GM12874 (cell line): ENCODE data around the gene ECI1.

Source experiments
- TF ChIP-seq, protein P1 (sequence below): IDR thresholded peaks from 2 replicates; pipeline ENCODE4 v1.5.1; 2011; ENCODE audit warnings: low read depth, mild to moderate bottlenecking, control low read depth, low read length, moderate library complexity; ENCODE audit not compliant: insufficient read depth

The ECI1 gene

GRCh38 chr16:2226918-2227317, 24.5 kb downstream of the ECI1 start:
- TF ChIP-seq, protein P1, sequence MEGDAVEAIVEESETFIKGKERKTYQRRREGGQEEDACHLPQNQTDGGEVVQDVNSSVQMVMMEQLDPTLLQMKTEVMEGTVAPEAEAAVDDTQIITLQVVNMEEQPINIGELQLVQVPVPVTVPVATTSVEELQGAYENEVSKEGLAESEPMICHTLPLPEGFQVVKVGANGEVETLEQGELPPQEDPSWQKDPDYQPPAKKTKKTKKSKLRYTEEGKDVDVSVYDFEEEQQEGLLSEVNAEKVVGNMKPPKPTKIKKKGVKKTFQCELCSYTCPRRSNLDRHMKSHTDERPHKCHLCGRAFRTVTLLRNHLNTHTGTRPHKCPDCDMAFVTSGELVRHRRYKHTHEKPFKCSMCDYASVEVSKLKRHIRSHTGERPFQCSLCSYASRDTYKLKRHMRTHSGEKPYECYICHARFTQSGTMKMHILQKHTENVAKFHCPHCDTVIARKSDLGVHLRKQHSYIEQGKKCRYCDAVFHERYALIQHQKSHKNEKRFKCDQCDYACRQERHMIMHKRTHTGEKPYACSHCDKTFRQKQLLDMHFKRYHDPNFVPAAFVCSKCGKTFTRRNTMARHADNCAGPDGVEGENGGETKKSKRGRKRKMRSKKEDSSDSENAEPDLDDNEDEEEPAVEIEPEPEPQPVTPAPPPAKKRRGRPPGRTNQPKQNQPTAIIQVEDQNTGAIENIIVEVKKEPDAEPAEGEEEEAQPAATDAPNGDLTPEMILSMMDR = no peak

GRCh38 chr16:2226245-2226793, 25.1 kb downstream of the ECI1 start:
- TF ChIP-seq, protein P1 = no peak

GRCh38 chr16:2223942-2224486, 27.4 kb downstream of the ECI1 start:
- TF ChIP-seq, protein P1 = no peak

DNA sequence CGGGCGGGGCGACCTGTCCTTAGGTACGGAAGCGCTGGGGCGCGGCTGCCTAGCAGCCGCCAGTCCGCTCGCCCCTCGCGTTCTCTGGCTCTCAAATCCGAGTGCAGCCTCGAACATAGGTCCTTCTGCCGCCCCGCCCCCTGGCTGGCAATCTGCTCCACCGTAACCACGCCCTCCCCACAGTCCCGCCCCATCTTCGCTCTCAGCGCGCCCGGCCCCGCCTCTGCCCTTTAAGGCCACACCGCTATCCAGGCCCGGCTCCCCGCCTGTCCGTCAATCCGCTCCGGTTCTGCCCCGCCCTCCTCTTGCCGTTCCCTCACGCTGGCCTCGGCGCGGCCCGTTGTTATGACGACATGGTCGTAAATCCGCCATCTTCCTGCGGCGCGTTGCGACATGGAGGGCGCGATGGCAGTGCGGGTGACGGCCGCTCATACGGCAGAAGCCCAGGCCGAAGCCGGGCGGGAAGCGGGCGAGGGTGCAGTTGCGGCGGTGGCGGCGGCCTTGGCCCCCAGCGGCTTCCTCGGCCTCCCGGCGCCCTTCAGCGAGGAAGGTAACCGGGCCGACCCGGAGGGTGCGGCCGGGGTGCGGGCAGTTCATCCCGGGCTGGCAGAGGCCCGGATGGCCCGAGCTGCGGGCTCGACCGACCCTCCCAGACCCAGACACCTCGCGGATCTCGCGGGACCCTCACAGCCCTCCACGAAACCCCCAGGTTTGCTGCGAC, 28.0 kb downstream of the ECI1 start, which contains the start of gene E4F1:
E4F1 (plus strand) TSS at position 371 of the 721 bp plus-strand sequence; CDS start at position 394, 23 bp downstream.
- TF ChIP-seq, protein P1 = no peak

- TF ChIP-seq, protein P1 = no peak
These were observed 35.1 kb downstream of the ECI1 start for GRCh38 chr16:2216330-2216729.

DNA sequence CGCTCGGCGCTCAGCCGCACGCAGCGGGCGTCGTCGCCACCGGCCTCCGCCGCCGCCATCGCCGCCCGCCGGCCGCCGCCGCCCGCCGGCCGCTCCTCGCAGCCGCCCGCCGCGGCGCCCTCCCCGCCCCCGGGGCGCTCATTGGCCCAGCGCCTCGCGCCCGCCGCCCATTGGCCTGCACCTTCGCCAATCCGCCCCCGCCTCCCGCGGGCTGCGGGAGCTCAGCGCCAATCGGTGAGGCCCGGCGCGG, 36.7 kb downstream of the ECI1 start, which contains the start of gene PGP:
PGP (minus strand) TSS at position 122 of the 250 bp plus-strand sequence; CDS start at position 59, 63 bp downstream.
- TF ChIP-seq, protein P1 = no peak

- TF ChIP-seq, protein P1 = no peak
These were observed 37.3 kb downstream of the ECI1 start for GRCh38 chr16:2213817-2214718.
